ENCODE measurements around the gene SOS2.

- no peak for TF ChIP-seq CTCF (IDR thresholded peaks at IDR 0.05; ENCODE audit: low read length)
- TF ChIP-seq EZH2 (optimal IDR thresholded peaks at IDR 0.05; ENCODE audit: low read depth, low read length), result no peak
Observed at GRCh38 chr14:50116181-50116956, 115.0 kb downstream of the SOS2 start, which contains the start of gene VCPKMT.

Data from MM.1S (cell line).